HEK293T (cell line): Measurements from ENCODE around the gene SLC5A10.

Experiments used
- ARNT ChIP-seq: fragments of 450-650 bp; IDR thresholded peaks from 2 replicates; pipeline ENCODE4 v1.6.1; 2017; ENCODE audit warnings: mild to moderate bottlenecking
- BHLHE40 ChIP-seq: fragments of 450-650 bp; IDR thresholded peaks from 2 replicates; pipeline ENCODE4 v1.6.1; 2016; ENCODE audit warnings: mild to moderate bottlenecking, moderate library complexity, borderline replicate concordance
- FOXM1 ChIP-seq: fragments of 450-650 bp; IDR thresholded peaks from 2 replicates; pipeline ENCODE4 v1.6.1; 2017; ENCODE audit warnings: mild to moderate bottlenecking, borderline replicate concordance
- HDGF ChIP-seq: fragments of 450-650 bp; IDR thresholded peaks from 2 replicates; pipeline ENCODE4 v1.6.1; 2017; ENCODE audit warnings: antibody characterized with exemption, borderline replicate concordance
- NFRKB ChIP-seq: fragments of 450-650 bp; IDR thresholded peaks from 2 replicates; pipeline ENCODE4 v1.6.1; 2016; ENCODE audit warnings: mild to moderate bottlenecking, moderate library complexity
- PKNOX1 ChIP-seq: fragments of 450-650 bp; IDR thresholded peaks from 2 replicates; pipeline ENCODE4 v1.6.1; 2016
- SP1 ChIP-seq: fragments of 450-650 bp; IDR thresholded peaks from 2 replicates; pipeline ENCODE4 v1.6.1; 2017
- SUZ12 ChIP-seq: fragments of 450-650 bp; IDR thresholded peaks from 2 replicates; pipeline ENCODE4 v1.6.1; 2016; ENCODE audit warnings: mild to moderate bottlenecking
- TARDBP ChIP-seq: fragments of 450-650 bp; IDR thresholded peaks from 2 replicates; pipeline ENCODE4 v1.6.1; 2016
- ZNF384 ChIP-seq: fragments of 450-650 bp; IDR thresholded peaks from 2 replicates; pipeline ENCODE4 v1.6.1; 2016

GRCh38 chr17:19001907-19002590, 50.1 kb downstream of the SLC5A10 start:
- TF ChIP-seq TARDBP (no peak), BHLHE40 (no peak), NFRKB (no peak), FOXM1 (no peak), ARNT (no peak), PKNOX1 (no peak), SUZ12 (no peak), SP1 (no peak), ZNF384 (no peak), HDGF (no peak)
